Keratinocyte (primary cell): ENCODE data around the gene HNRNPAB. TPM values are rescaled to one million over a fixed set of nuclear protein-coding genes. Genes with fewer than 3 reads are reported as not detected.

Experiments
- DNase-seq: peaks from one replicate; pipeline ENCODE4 v3.0.0-alpha.2; 2011; ENCODE audit warnings: low read depth, missing footprints, low spot score
- FAIRE-seq: peaks from 2 replicates; lab custom pipeline; 2011; peaks lifted over from hg19 to GRCh38; lab: Jason Lieb, UNC
- H2AFZ ChIP-seq: 2 replicates; pipeline ENCODE4 v1.6.0; 2012; ENCODE audit warnings: low read length, control low read depth, inconsistent platforms; ENCODE audit not compliant: control insufficient read depth
- H3K27ac ChIP-seq: 2 replicates; pipeline ENCODE4 v1.5.1; 2011; ENCODE audit warnings: low read length; ENCODE audit not compliant: control insufficient read depth, insufficient read depth
- H3K27me3 ChIP-seq: 3 replicates; pipeline ENCODE4 v1.6.0; 2011; ENCODE audit warnings: low read length; ENCODE audit not compliant: control insufficient read depth, insufficient read depth; ENCODE audit errors: extremely low read depth
- H3K36me3 ChIP-seq, 2 experiments: 2 replicates in 1 of 2; 3 replicates in 1 of 2; pipeline ENCODE4 v1.5.1; 2011; ENCODE audit warnings: low read length in 2 of 2, mild to moderate bottlenecking in 1 of 2; ENCODE audit not compliant: control insufficient read depth in 2 of 2, insufficient read depth in 2 of 2; ENCODE audit errors: extremely low read depth in 1 of 2
- H3K4me1 ChIP-seq: 3 replicates; pipeline ENCODE4 v1.5.1; 2011; ENCODE audit warnings: low read length; ENCODE audit not compliant: control insufficient read depth, insufficient read depth; ENCODE audit errors: extremely low read depth
- H3K4me2 ChIP-seq: 3 replicates; pipeline ENCODE4 v1.6.0; 2011; ENCODE audit warnings: low read depth, low read length; ENCODE audit not compliant: control insufficient read depth, insufficient read depth; ENCODE audit errors: extremely low read depth
- H3K4me3 ChIP-seq, 3 experiments: fragments of 200-600 bp in 1 of 3; sonication (generic) in 1 of 3; 2 replicates in 2 of 3; 3 replicates in 1 of 3; pipeline ENCODE4 v1.5.1; 2011 to 2016; ENCODE audit warnings: low read length in 3 of 3, mild to moderate bottlenecking in 3 of 3, control low read depth in 2 of 3, inconsistent platforms in 1 of 3, low read depth in 1 of 3, mixed read lengths in 1 of 3, mixed run types in 1 of 3, moderate library complexity in 1 of 3; ENCODE audit not compliant: control insufficient read depth in 2 of 3, insufficient read depth in 2 of 3; ENCODE audit errors: extremely low read depth in 1 of 3
- H3K79me2 ChIP-seq: 2 replicates; pipeline ENCODE4 v1.6.0; 2012; ENCODE audit warnings: low read length; ENCODE audit not compliant: control insufficient read depth, insufficient read depth
- H3K9ac ChIP-seq: 3 replicates; pipeline ENCODE4 v1.6.0; 2011; ENCODE audit warnings: low read length; ENCODE audit not compliant: control insufficient read depth, insufficient read depth; ENCODE audit errors: extremely low read depth
- H3K9me1 ChIP-seq: 3 replicates; pipeline ENCODE4 v1.6.0; 2011; ENCODE audit warnings: low read length; ENCODE audit not compliant: control insufficient read depth, insufficient read depth; ENCODE audit errors: extremely low read depth
- H3K9me3 ChIP-seq: 2 replicates; pipeline ENCODE4 v1.5.1; 2012; ENCODE audit warnings: low read depth, low read length; ENCODE audit not compliant: control insufficient read depth
- H4K20me1 ChIP-seq: 3 replicates; pipeline ENCODE4 v1.6.0; 2011; ENCODE audit warnings: low read length; ENCODE audit not compliant: control insufficient read depth, insufficient read depth; ENCODE audit errors: extremely low read depth
- CTCF ChIP-seq, 3 experiments: IDR thresholded peaks in 1 of 3; conservative IDR thresholded peaks in 1 of 3; optimal IDR thresholded peaks in 1 of 3; 2 replicates in 2 of 3; 3 replicates in 1 of 3; pipeline versions ENCODE3 to v1.5.1; 2011; ENCODE audit warnings: low read length in 3 of 3, mild to moderate bottlenecking in 3 of 3, moderate library complexity in 2 of 3, control low read depth in 1 of 3, inconsistent platforms in 1 of 3; ENCODE audit not compliant: insufficient read depth in 2 of 3; ENCODE audit errors: extremely low read depth in 1 of 3
- EZH2 ChIP-seq: IDR thresholded peaks from one replicate; pipeline ENCODE4 v1.6.1; 2012; ENCODE audit warnings: inconsistent platforms, mild to moderate bottlenecking, low read length, moderate library complexity
- dilution Hi-C: fragments of 300-500 bp; cut with MboI; formaldehyde crosslinking; loops from one replicate; pipeline ENCODE4 v1.7.0; 2020; ENCODE audit warnings: low sequenced_read_pairs; ENCODE audit not compliant: extremely low pct_ligation_motif_present
- polyA plus RNA-seq, 5 experiments: library from polyadenylated mRNA; depleted of rRNA in 3 of 5; stranded (reverse) in 3 of 5; stranded (forward) in 1 of 5; unstranded in 1 of 5; fragments of >200 nt; gene quantifications; 1 replicate in 1 of 5; 2 replicates in 3 of 5; 3 replicates in 1 of 5; pipeline versions ENCODE4 v1.2.1 to v1.2.3, GENCODE V29; 2011 to 2012; ENCODE audit warnings: missing spikeins in 2 of 5, low read depth in 1 of 5, low replicate concordance in 1 of 5

HNRNPAB gene
- polyA plus RNA-seq, 1 donor (not counting 4 experiments of a cell fraction or from before 2014, with no cell fraction given), result 161 TPM

- Histone ChIP-seq H3K9me1 (no peaks in the 10 kb centered on the region), H4K20me1 (no peaks in the 10 kb centered on the region), H3K4me3 (no peak overlapping the region), H3K4me2 (no peak overlapping the region), H3K9me3 (no peaks in the 10 kb centered on the region), H3K79me2 (peaks cover 3% of the 10 kb centered on the region), H2AFZ (no peak overlapping the region), H3K4me1 (peaks cover 15% of the 10 kb centered on the region), H3K27me3 (no peaks in the 10 kb centered on the region), H3K9ac (no peak overlapping the region), H3K27ac (no peak overlapping the region), H3K36me3 (no peaks in the 10 kb centered on the region)
- TF ChIP-seq EZH2 (no peak), CTCF (optimal IDR thresholded peaks at IDR 0.05 in 1 of 3, IDR thresholded peaks at IDR 0.05 in 1 of 3, conservative IDR thresholded peaks at IDR 0.05 in 1 of 3; ENCODE audit: extremely low read depth in 1 of 3, insufficient read depth in 2 of 3, low read length in 3 of 3) (no peak)
- dilution Hi-C loops, result no loop called here
- DNase-seq (no peak), FAIRE-seq (no peak)
These were observed 32.3 kb downstream of the HNRNPAB start for GRCh38 chr5:178236679-178237078.

GRCh38 chr5:178237431-178238312 lies 33.3 kb downstream of the HNRNPAB start:
- H3K9ac ChIP-seq, result no peak overlapping the region
- peaks cover 15% of the 10 kb centered on the region for H3K4me1 ChIP-seq
- no peak overlapping the region for H2AFZ ChIP-seq
- FAIRE-seq (peak; percentile 76), DNase-seq (peak; percentile 49)
- no peaks in the 10 kb centered on the region for H3K27me3 ChIP-seq
- no peak overlapping the region for H3K4me3 ChIP-seq
- no peaks in the 10 kb centered on the region for H3K9me3 ChIP-seq
- no peak for TF ChIP-seq EZH2
- no peak for TF ChIP-seq CTCF (optimal IDR thresholded peaks at IDR 0.05 in 1 of 3, IDR thresholded peaks at IDR 0.05 in 1 of 3, conservative IDR thresholded peaks at IDR 0.05 in 1 of 3; ENCODE audit: extremely low read depth in 1 of 3, insufficient read depth in 2 of 3, low read length in 3 of 3)
- H3K27ac ChIP-seq, result no peak overlapping the region
- peak overlapping the region; percentile 31 for H3K4me2 ChIP-seq
- H3K36me3 ChIP-seq, result no peaks in the 10 kb centered on the region
- H3K9me1 ChIP-seq, result no peaks in the 10 kb centered on the region
- no peaks in the 10 kb centered on the region for H4K20me1 ChIP-seq
- dilution Hi-C loops, result no loop called here
- H3K79me2 ChIP-seq, result no peaks in the 10 kb centered on the region
